HG02840 (cell line): ENCODE data around the gene FRMPD4.

Source experiments
- ATAC-seq: cut with Tn5 transposase; IDR thresholded peaks from one replicate; pipeline ENCODE4 v1.9.1; 2021; ENCODE audit warnings: mild to moderate bottlenecking, moderate library complexity, moderate number of reproducible peaks; ENCODE audit not compliant: unreplicated experiment, low FRiP score

The FRMPD4 gene

GRCh38 chrX:12610079-12610478 is 471.8 kb downstream of the FRMPD4 start:
- no peak for ATAC-seq

GRCh38 chrX:12611471-12611870 is 473.2 kb downstream of the FRMPD4 start:
- no peak for ATAC-seq

GRCh38 chrX:12614266-12614665 is 476.0 kb downstream of the FRMPD4 start:
- ATAC-seq: no peak

- ATAC-seq: no peak
Observed at GRCh38 chrX:12615061-12615460, 476.8 kb downstream of the FRMPD4 start.

GRCh38 chrX:12617241-12617640 is 479.0 kb downstream of the FRMPD4 start:
- no peak for ATAC-seq

- ATAC-seq: no peak
Observed at GRCh38 chrX:12647230-12647629, 509.0 kb downstream of the FRMPD4 start.

GRCh38 chrX:12648995-12649394 is 510.7 kb downstream of the FRMPD4 start:
- no peak for ATAC-seq

GRCh38 chrX:12657433-12657832 is 519.2 kb downstream of the FRMPD4 start:
- ATAC-seq: no peak

- ATAC-seq: no peak
Observed at GRCh38 chrX:12657881-12658280, 519.6 kb downstream of the FRMPD4 start.

GRCh38 chrX:12661464-12661863 is 523.2 kb downstream of the FRMPD4 start:
- no peak for ATAC-seq

- no peak for ATAC-seq
Observed at GRCh38 chrX:12672367-12673106, 534.3 kb downstream of the FRMPD4 start.

GRCh38 chrX:12673487-12673886 is 535.2 kb downstream of the FRMPD4 start:
- no peak for ATAC-seq

- no peak for ATAC-seq
Observed at GRCh38 chrX:12679522-12679921, 541.2 kb downstream of the FRMPD4 start.

- no peak for ATAC-seq
Observed at GRCh38 chrX:12681047-12681446, 542.8 kb downstream of the FRMPD4 start.

GRCh38 chrX:12685541-12685940 is 547.3 kb downstream of the FRMPD4 start:
- no peak for ATAC-seq

- no peak for ATAC-seq
Observed at GRCh38 chrX:12686331-12686730, 548.1 kb downstream of the FRMPD4 start.

- no peak for ATAC-seq
Observed at GRCh38 chrX:12690646-12691045, 552.4 kb downstream of the FRMPD4 start.

GRCh38 chrX:12693754-12694153 is 555.5 kb downstream of the FRMPD4 start:
- no peak for ATAC-seq

- ATAC-seq: no peak
Observed at GRCh38 chrX:12700745-12701144, 562.5 kb downstream of the FRMPD4 start.

GRCh38 chrX:12701628-12702027 is 563.4 kb downstream of the FRMPD4 start:
- no peak for ATAC-seq

GRCh38 chrX:12702509-12703091 is 564.3 kb downstream of the FRMPD4 start:
- ATAC-seq: no peak

- ATAC-seq: no peak
Observed at GRCh38 chrX:12704706-12705105, 566.4 kb downstream of the FRMPD4 start.
